ENCODE data around the gene RBM25.

RBM25 gene

GRCh38 chr14:73047808-73048207, 10.5 kb upstream of the RBM25 start:
- Histone ChIP-seq H4K12ac (ENCODE audit: low read depth, low read length) (no peak overlapping the region), H3K36me3 (ENCODE audit: control insufficient read depth in 1 of 2, insufficient read depth in 2 of 2, low read length in 2 of 2) (no peaks in the 10 kb centered on the region), H2AK5ac (ENCODE audit: low read length) (no peak overlapping the region), H4K91ac (ENCODE audit: low read depth, low read length) (no peak overlapping the region), H2BK120ac (ENCODE audit: insufficient read depth, low read length, poor library complexity) (no peak overlapping the region), H3K79me2 (ENCODE audit: control insufficient read depth, insufficient read depth, low read length, poor library complexity) (no peaks in the 10 kb centered on the region), H3K4ac (ENCODE audit: low read depth, low read length) (no peak overlapping the region), H3K4me1 (ENCODE audit: control insufficient read depth in 1 of 2, insufficient read depth in 2 of 2, low read length in 2 of 2) (no peaks in the 10 kb centered on the region), H4K8ac (ENCODE audit: low read depth, low read length) (no peak overlapping the region), H3K23ac (ENCODE audit: low read length) (no peak overlapping the region), H3K4me2 (ENCODE audit: low read length) (no peak overlapping the region), H3K14ac (ENCODE audit: low read length) (no peak overlapping the region), H3K27me3 (ENCODE audit: insufficient read depth, low read length) (no peaks in the 10 kb centered on the region), H3K27ac (ENCODE audit: low read depth, low read length) (peak overlapping the region; percentile 54), H3K4me3 (ENCODE audit: low read depth, low read length) (no peak overlapping the region), H2AFZ (ENCODE audit: insufficient read depth, low read length, poor library complexity) (no peak overlapping the region), H3K9ac (ENCODE audit: low read length) (no peak overlapping the region), H2BK5ac (ENCODE audit: low read depth, low read length, poor library complexity) (no peak overlapping the region), H3K18ac (ENCODE audit: low read length) (no peak overlapping the region), H3K79me1 (ENCODE audit: low read length) (peaks cover 1% of the 10 kb centered on the region), H3K9me3 (ENCODE audit: insufficient read depth, low read depth, low read length) (no peaks in the 10 kb centered on the region), H2BK12ac (ENCODE audit: low read length) (no peak overlapping the region)
- WGBS (ENCODE audit: extremely low coverage, insufficient coverage, insufficient read length): no CpG with 5 or more reads among the region's 1 CpG
- peak; percentile 58 to 89 for DNase-seq

GRCh38 chr14:73049428-73049827, 8.9 kb upstream of the RBM25 start:
- Histone ChIP-seq H3K4me1 (ENCODE audit: control insufficient read depth in 1 of 2, insufficient read depth in 2 of 2, low read length in 2 of 2) (no peaks in the 10 kb centered on the region), H2AFZ (ENCODE audit: insufficient read depth, low read length, poor library complexity) (no peak overlapping the region), H3K4ac (ENCODE audit: low read depth, low read length) (no peak overlapping the region), H3K4me2 (ENCODE audit: low read length) (no peak overlapping the region), H2BK120ac (ENCODE audit: insufficient read depth, low read length, poor library complexity) (peak overlapping the region; percentile 43), H4K12ac (ENCODE audit: low read depth, low read length) (no peak overlapping the region), H3K27ac (ENCODE audit: low read depth, low read length) (no peak overlapping the region), H3K79me2 (ENCODE audit: control insufficient read depth, insufficient read depth, low read length, poor library complexity) (no peaks in the 10 kb centered on the region), H3K18ac (ENCODE audit: low read length) (no peak overlapping the region), H3K27me3 (ENCODE audit: insufficient read depth, low read length) (no peaks in the 10 kb centered on the region), H2BK12ac (ENCODE audit: low read length) (peak overlapping the region; percentile 31), H4K91ac (ENCODE audit: low read depth, low read length) (no peak overlapping the region), H3K79me1 (ENCODE audit: low read length) (peaks cover 1% of the 10 kb centered on the region), H3K9me3 (ENCODE audit: insufficient read depth, low read depth, low read length) (no peaks in the 10 kb centered on the region), H2BK5ac (ENCODE audit: low read depth, low read length, poor library complexity) (no peak overlapping the region), H3K23ac (ENCODE audit: low read length) (no peak overlapping the region), H4K8ac (ENCODE audit: low read depth, low read length) (no peak overlapping the region), H3K14ac (ENCODE audit: low read length) (no peak overlapping the region), H3K9ac (ENCODE audit: low read length) (no peak overlapping the region), H3K36me3 (ENCODE audit: control insufficient read depth in 1 of 2, insufficient read depth in 2 of 2, low read length in 2 of 2) (no peaks in the 10 kb centered on the region), H3K4me3 (ENCODE audit: low read depth, low read length) (no peak overlapping the region), H2AK5ac (ENCODE audit: low read length) (no peak overlapping the region)
- WGBS (ENCODE audit: extremely low coverage, insufficient coverage, insufficient read length): no CpG with 5 or more reads among the region's 4 CpGs
- DNase-seq: no peak

GRCh38 chr14:73055251-73055650, 3.1 kb upstream of the RBM25 start:
- Histone ChIP-seq H3K4me1 (ENCODE audit: control insufficient read depth in 1 of 2, insufficient read depth in 2 of 2, low read length in 2 of 2) (peaks cover 0 to 4% of the 10 kb centered on the region in 2 experiments), H3K36me3 (ENCODE audit: control insufficient read depth in 1 of 2, insufficient read depth in 2 of 2, low read length in 2 of 2) (no peaks in the 10 kb centered on the region), H4K12ac (ENCODE audit: low read depth, low read length) (no peak overlapping the region), H2AFZ (ENCODE audit: insufficient read depth, low read length, poor library complexity) (no peak overlapping the region), H2BK120ac (ENCODE audit: insufficient read depth, low read length, poor library complexity) (no peak overlapping the region), H3K4me3 (ENCODE audit: low read depth, low read length) (no peak overlapping the region), H3K4me2 (ENCODE audit: low read length) (no peak overlapping the region), H3K18ac (ENCODE audit: low read length) (no peak overlapping the region), H2BK5ac (ENCODE audit: low read depth, low read length, poor library complexity) (no peak overlapping the region), H2AK5ac (ENCODE audit: low read length) (no peak overlapping the region), H3K9ac (ENCODE audit: low read length) (no peak overlapping the region), H3K79me1 (ENCODE audit: low read length) (peaks cover 10% of the 10 kb centered on the region), H3K27me3 (ENCODE audit: insufficient read depth, low read length) (no peaks in the 10 kb centered on the region), H3K23ac (ENCODE audit: low read length) (no peak overlapping the region), H2BK12ac (ENCODE audit: low read length) (no peak overlapping the region), H3K9me3 (ENCODE audit: insufficient read depth, low read depth, low read length) (no peaks in the 10 kb centered on the region), H3K27ac (ENCODE audit: low read depth, low read length) (no peak overlapping the region), H3K79me2 (ENCODE audit: control insufficient read depth, insufficient read depth, low read length, poor library complexity) (peaks cover 12% of the 10 kb centered on the region), H4K8ac (ENCODE audit: low read depth, low read length) (no peak overlapping the region), H3K14ac (ENCODE audit: low read length) (no peak overlapping the region), H4K91ac (ENCODE audit: low read depth, low read length) (no peak overlapping the region), H3K4ac (ENCODE audit: low read depth, low read length) (no peak overlapping the region)
- WGBS (ENCODE audit: extremely low coverage, insufficient coverage, insufficient read length): no CpG with 5 or more reads among the region's 1 CpG
- no peak for DNase-seq

GRCh38 chr14:73057944-73058223, 450 bp upstream of the RBM25 start:
- H3K4ac ChIP-seq (ENCODE audit: low read depth, low read length): no peak overlapping the region
- H3K4me1 ChIP-seq (ENCODE audit: control insufficient read depth in 1 of 2, insufficient read depth in 2 of 2, low read length in 2 of 2): peaks cover 0 to 4% of the 10 kb centered on the region in 2 experiments
- peaks cover 2 to 3% of the 10 kb centered on the region in 2 experiments for H3K36me3 ChIP-seq (ENCODE audit: control insufficient read depth in 1 of 2, insufficient read depth in 2 of 2, low read length in 2 of 2)
- peak overlapping the region; percentile 66 for H3K4me2 ChIP-seq (ENCODE audit: low read length)
- no peak overlapping the region for H2AK5ac ChIP-seq (ENCODE audit: low read length)
- H3K9me3 ChIP-seq (ENCODE audit: insufficient read depth, low read depth, low read length): no peaks in the 10 kb centered on the region
- H2BK12ac ChIP-seq (ENCODE audit: low read length): no peak overlapping the region
- no CpG with 5 or more reads among the region's 8 CpGs for WGBS (ENCODE audit: extremely low coverage, insufficient coverage, insufficient read length)
- peak overlapping the region; percentile 79 for H3K9ac ChIP-seq (ENCODE audit: low read length)
- peak overlapping the region; percentile 2 for H2BK120ac ChIP-seq (ENCODE audit: insufficient read depth, low read length, poor library complexity)
- peak overlapping the region; percentile 10 for H3K14ac ChIP-seq (ENCODE audit: low read length)
- peak overlapping the region; percentile 23 for H3K27ac ChIP-seq (ENCODE audit: low read depth, low read length)
- no peak for DNase-seq
- peaks cover 22% of the 10 kb centered on the region for H3K79me2 ChIP-seq (ENCODE audit: control insufficient read depth, insufficient read depth, low read length, poor library complexity)
- H3K18ac ChIP-seq (ENCODE audit: low read length): peak overlapping the region; percentile 1
- peak overlapping the region; percentile 32 for H2BK5ac ChIP-seq (ENCODE audit: low read depth, low read length, poor library complexity)
- peak overlapping the region; percentile 12 for H2AFZ ChIP-seq (ENCODE audit: insufficient read depth, low read length, poor library complexity)
- H4K91ac ChIP-seq (ENCODE audit: low read depth, low read length): peak overlapping the region; percentile 7
- H4K8ac ChIP-seq (ENCODE audit: low read depth, low read length): peak overlapping the region; percentile 55
- no peak overlapping the region for H3K23ac ChIP-seq (ENCODE audit: low read length)
- H3K4me3 ChIP-seq (ENCODE audit: low read depth, low read length): peak overlapping the region; percentile 47
- H3K27me3 ChIP-seq (ENCODE audit: insufficient read depth, low read length): no peaks in the 10 kb centered on the region
- no peak overlapping the region for H4K12ac ChIP-seq (ENCODE audit: low read depth, low read length)
- peaks cover 10% of the 10 kb centered on the region for H3K79me1 ChIP-seq (ENCODE audit: low read length)

Data from trophoblast cell (in vitro differentiated cells and primary cell).